Measurements from ENCODE around the gene TMEM203. TPM values are rescaled to one million over a fixed set of nuclear protein-coding genes. Genes with fewer than 3 reads are reported as not detected.

Gene TMEM203
- total and polyA plus RNA-seq, 2 of the 13 experiments (the other 11 are each of a cell fraction or from before 2014, with no cell fraction given): 23.4 to 36.7 TPM

DNA sequence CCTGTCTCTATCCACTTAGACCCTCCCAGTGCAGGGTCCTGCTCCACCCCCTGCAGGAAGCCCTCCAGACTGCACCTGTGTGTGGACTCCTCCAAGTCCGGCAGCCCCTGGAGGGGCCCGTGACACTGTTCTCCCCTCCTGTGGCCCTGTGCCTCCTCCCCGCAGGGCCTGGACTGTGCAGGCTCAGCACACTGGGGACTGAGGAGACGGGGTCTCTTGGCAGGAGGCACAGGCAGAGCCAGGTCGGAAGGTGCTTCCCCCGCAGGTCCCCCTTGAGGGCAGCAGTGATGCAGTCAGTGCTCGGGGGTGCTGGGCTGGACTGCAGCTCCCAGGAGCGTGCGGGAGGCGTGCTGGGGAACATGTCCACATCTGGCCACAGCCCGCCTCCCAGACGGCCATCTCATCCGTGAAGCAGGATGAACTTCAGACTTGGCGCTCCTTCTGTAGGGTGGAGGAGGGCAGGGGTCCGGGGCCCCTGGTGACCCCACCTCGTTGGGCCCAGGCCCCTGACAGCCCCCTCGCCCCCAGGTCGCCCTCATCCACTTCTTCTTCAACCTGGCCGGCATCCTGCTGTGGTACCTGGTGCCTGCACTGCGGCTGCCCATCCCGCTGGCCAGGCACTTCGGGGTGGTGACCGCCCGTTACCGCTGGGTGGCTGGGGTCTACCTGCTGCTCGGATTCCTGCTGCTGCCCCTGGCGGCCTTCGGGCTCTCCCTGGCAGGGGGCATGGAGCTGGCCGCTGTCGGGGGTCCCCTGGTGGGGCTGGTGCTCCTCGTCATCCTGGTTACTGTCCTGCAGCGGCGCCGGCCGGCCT lies 30.2 kb upstream of the TMEM203 start (continued):
- no peak for TF ChIP-seq ZBTB2 (CRISPR knock-in tag; IDR thresholded peaks at IDR 0.05; ENCODE audit: low read depth)
- 0 out of 2 replicates have a peak, but pooled peaks have one; percentile 27 for TF ChIP-seq ZC3H13 (CRISPR knock-in tag; IDR thresholded peaks at IDR 0.05)
- TF ChIP-seq ZBTB49 (CRISPR knock-in tag; IDR thresholded peaks at IDR 0.05; ENCODE audit: borderline replicate concordance): no peak
- no peak for TF ChIP-seq DNMT1 (CRISPR knock-in tag; IDR thresholded peaks at IDR 0.05)
- no peak for TF ChIP-seq ZNF549 (CRISPR knock-in tag; IDR thresholded peaks at IDR 0.05)
- no peak for TF ChIP-seq ZNF577 (CRISPR knock-in tag; IDR thresholded peaks at IDR 0.05; ENCODE audit: borderline replicate concordance, low read depth)
- TF ChIP-seq, protein P1, sequence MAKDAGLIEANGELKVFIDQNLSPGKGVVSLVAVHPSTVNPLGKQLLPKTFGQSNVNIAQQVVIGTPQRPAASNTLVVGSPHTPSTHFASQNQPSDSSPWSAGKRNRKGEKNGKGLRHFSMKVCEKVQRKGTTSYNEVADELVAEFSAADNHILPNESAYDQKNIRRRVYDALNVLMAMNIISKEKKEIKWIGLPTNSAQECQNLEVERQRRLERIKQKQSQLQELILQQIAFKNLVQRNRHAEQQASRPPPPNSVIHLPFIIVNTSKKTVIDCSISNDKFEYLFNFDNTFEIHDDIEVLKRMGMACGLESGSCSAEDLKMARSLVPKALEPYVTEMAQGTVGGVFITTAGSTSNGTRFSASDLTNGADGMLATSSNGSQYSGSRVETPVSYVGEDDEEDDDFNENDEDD (CRISPR knock-in tag; IDR thresholded peaks at IDR 0.05; ENCODE audit: borderline replicate concordance): peak; percentile 61; the same call in 1 of the 2 replicates
- TF ChIP-seq ATF1 (CRISPR knock-in tag; IDR thresholded peaks at IDR 0.05): no peak
- TF ChIP-seq, protein P2, sequence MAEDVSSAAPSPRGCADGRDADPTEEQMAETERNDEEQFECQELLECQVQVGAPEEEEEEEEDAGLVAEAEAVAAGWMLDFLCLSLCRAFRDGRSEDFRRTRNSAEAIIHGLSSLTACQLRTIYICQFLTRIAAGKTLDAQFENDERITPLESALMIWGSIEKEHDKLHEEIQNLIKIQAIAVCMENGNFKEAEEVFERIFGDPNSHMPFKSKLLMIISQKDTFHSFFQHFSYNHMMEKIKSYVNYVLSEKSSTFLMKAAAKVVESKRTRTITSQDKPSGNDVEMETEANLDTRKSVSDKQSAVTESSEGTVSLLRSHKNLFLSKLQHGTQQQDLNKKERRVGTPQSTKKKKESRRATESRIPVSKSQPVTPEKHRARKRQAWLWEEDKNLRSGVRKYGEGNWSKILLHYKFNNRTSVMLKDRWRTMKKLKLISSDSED (CRISPR knock-in tag; IDR thresholded peaks at IDR 0.05): no peak
- peak; percentile 45; the same call in 1 of the 2 replicates for TF ChIP-seq ETV5 (CRISPR knock-in tag; IDR thresholded peaks at IDR 0.05; ENCODE audit: borderline replicate concordance)
- 0 out of 4 replicates have a peak, but pooled peaks of 1 of the 2 experiments have one; percentile 10 for TF ChIP-seq EP300 (IDR thresholded peaks at IDR 0.05; ENCODE audit: low read depth in 2 of 2, low read length in 2 of 2)
- TF ChIP-seq EP300 (CRISPR knock-in tag; IDR thresholded peaks at IDR 0.05; ENCODE audit: borderline replicate concordance): no peak; the same call in 1 of the 2 replicates
- no peak for TF ChIP-seq BATF2 (CRISPR knock-in tag; IDR thresholded peaks at IDR 0.05)
- TF ChIP-seq SALL1 (CRISPR knock-in tag; IDR thresholded peaks at IDR 0.05): peak; percentile 41; the same call in 1 of the 2 replicates
